GM23248 (cell line): ENCODE measurements around the gene PPIP5K1. TPM values are rescaled to one million over a fixed set of nuclear protein-coding genes. Genes with fewer than 3 reads are reported as not detected.

ENCODE experiments used
- DNase-seq: peaks from one replicate; pipeline ENCODE4 v3.0.0-alpha.2; 2015
- H2AFZ ChIP-seq: fragments of 200-600 bp; sonication (generic); 2 replicates; pipeline ENCODE4 v1.6.1; 2016; ENCODE audit warnings: antibody characterized with exemption
- H3F3A ChIP-seq: fragments of 200-600 bp; sonication (generic); 2 replicates; pipeline ENCODE4 v1.6.1; 2016; ENCODE audit warnings: mild to moderate bottlenecking, antibody characterized with exemption, mixed run types; ENCODE audit not compliant: insufficient read depth
- H3K27ac ChIP-seq: fragments of 200-600 bp; sonication (generic); 2 replicates; pipeline ENCODE4 v1.5.1; 2016; ENCODE audit warnings: mild to moderate bottlenecking
- H3K27me3 ChIP-seq: fragments of 200-600 bp; sonication (generic); replicated peaks from 2 replicates; pipeline ENCODE4 v1.6.1; 2016; ENCODE audit warnings: mild to moderate bottlenecking; ENCODE audit not compliant: insufficient read depth
- H3K36me3 ChIP-seq: fragments of 200-600 bp; sonication (generic); 2 replicates; pipeline ENCODE4 v1.6.1; 2016; ENCODE audit warnings: low read depth, mild to moderate bottlenecking
- H3K4me1 ChIP-seq: fragments of 200-600 bp; sonication (generic); 2 replicates; pipeline ENCODE4 v1.6.1; 2016; ENCODE audit warnings: mild to moderate bottlenecking; ENCODE audit not compliant: insufficient read depth
- H3K4me2 ChIP-seq: fragments of 200-600 bp; sonication (generic); one replicate; pipeline ENCODE4 v1.6.1; 2016; ENCODE audit warnings: mild to moderate bottlenecking; ENCODE audit not compliant: unreplicated experiment
- H3K4me3 ChIP-seq: fragments of 200-600 bp; sonication (generic); 2 replicates; pipeline ENCODE4 v1.5.1; 2016; ENCODE audit warnings: mild to moderate bottlenecking
- H3K79me2 ChIP-seq: fragments of 200-600 bp; sonication (generic); 2 replicates; pipeline ENCODE4 v1.6.1; 2016; ENCODE audit warnings: mild to moderate bottlenecking; ENCODE audit not compliant: insufficient read depth
- H3K9ac ChIP-seq: fragments of 200-600 bp; sonication (generic); 2 replicates; pipeline ENCODE4 v1.6.1; 2016; ENCODE audit warnings: mild to moderate bottlenecking
- H3K9me2 ChIP-seq: fragments of 200-600 bp; sonication (generic); 2 replicates; pipeline ENCODE4 v1.6.1; 2016; ENCODE audit warnings: mixed run types, mild to moderate bottlenecking, moderate library complexity; ENCODE audit not compliant: insufficient read depth
- H3K9me3 ChIP-seq: fragments of 200-600 bp; sonication (generic); one replicate; pipeline ENCODE4 v1.6.1; 2017; ENCODE audit warnings: low read depth
- H4K20me1 ChIP-seq: fragments of 200-600 bp; sonication (generic); 2 replicates; pipeline ENCODE4 v1.6.0; 2016; ENCODE audit not compliant: insufficient read depth
- EZH2 ChIP-seq: fragments of 200-600 bp; sonication (generic); IDR thresholded peaks from 2 replicates; pipeline ENCODE4 v1.6.1; 2018; ENCODE audit warnings: antibody characterized with exemption, mild to moderate bottlenecking; ENCODE audit not compliant: insufficient read depth, poor library complexity, severe bottlenecking
- EZH2phosphoT487 ChIP-seq: fragments of 200-600 bp; sonication (generic); IDR thresholded peaks from 2 replicates; pipeline ENCODE4 v1.6.1; 2018; ENCODE audit warnings: antibody characterized with exemption, moderate library complexity, mild to moderate bottlenecking, low read depth; ENCODE audit not compliant: insufficient read depth
- WGBS, 2 experiments: methylation state at CpG; one replicate each; pipeline ENCODE4 v1.1.6; 2015 to 2017; ENCODE audit warnings: low lambda C conversion rate in 2 of 2, low coverage in 1 of 2; ENCODE audit errors: missing lambda C conversion rate in 2 of 2; 5-methylcytosine and 5-hydroxymethylcytosine counted together
- in situ Hi-C: fragments of 300-500 bp; cut with MboI; formaldehyde crosslinking; loops from 2 replicates; pipeline ENCODE4 v1.15.0; 2020
- polyA plus RNA-seq: library from polyadenylated mRNA; unstranded; fragments of >200 nt; fragmentation: Nextera tagmentation; extraction: Ambion mirVana; gene quantifications from 2 replicates; pipeline ENCODE4 v1.2.1, GENCODE V29; 2016
- total RNA-seq: library from RNA; depleted of rRNA; stranded (reverse); fragments of >200 nt; shearing (Covaris generic); gene quantifications from 2 replicates; pipeline ENCODE4 v1.2.3, GENCODE V29; 2014

PPIP5K1 gene
- total and polyA plus RNA-seq, 2 experiments from 2014 or later, result 7.0 to 13.1 TPM

- Histone ChIP-seq H3K36me3 (peaks cover 3% of the 10 kb centered on the region; the same call in 1 of the 2 replicates), H3K27me3 (no peaks in the 10 kb centered on the region), H3K9me2 (no peaks in the 10 kb centered on the region), H4K20me1 (no peaks in the 10 kb centered on the region), H2AFZ (no peak overlapping the region), H3K4me1 (peaks cover 8% of the 10 kb centered on the region), H3K79me2 (no peaks in the 10 kb centered on the region), H3F3A (peaks cover 20% of the 10 kb centered on the region), H3K4me2 (no peak overlapping the region), H3K9me3 (no peaks in the 10 kb centered on the region), H3K27ac (no peak overlapping the region), H3K9ac (no peak overlapping the region), H3K4me3 (no peak overlapping the region)
- 96 to 100% methylated on average over 2 of the region's 2 CpGs for WGBS, 2 experiments
- DNase-seq, result no peak
- no peak for TF ChIP-seq EZH2
- no peak for TF ChIP-seq EZH2phosphoT487
- in situ Hi-C loops, result no loop called here
Observed at GRCh38 chr15:43547539-43547938, 42.5 kb downstream of the PPIP5K1 start.

- in situ Hi-C loops, result no loop called here
- Histone ChIP-seq H3K9ac (no peak overlapping the region), H3K9me2 (no peaks in the 10 kb centered on the region), H3K4me3 (no peak overlapping the region), H3K27ac (no peak overlapping the region), H3K4me1 (peaks cover 5% of the 10 kb centered on the region), H3K27me3 (no peaks in the 10 kb centered on the region), H3K79me2 (no peaks in the 10 kb centered on the region), H3K36me3 (peaks cover 3% of the 10 kb centered on the region; the same call in 1 of the 2 replicates), H3K9me3 (no peaks in the 10 kb centered on the region), H3F3A (peaks cover 8% of the 10 kb centered on the region), H3K4me2 (no peak overlapping the region), H2AFZ (no peak overlapping the region), H4K20me1 (no peaks in the 10 kb centered on the region)
- TF ChIP-seq EZH2, result no peak
- TF ChIP-seq EZH2phosphoT487, result no peak
- DNase-seq, result no peak
- WGBS, 2 experiments, result 91 to 94% methylated on average over 1 of the region's 1 CpG
Observed at GRCh38 chr15:43545426-43545825, 44.6 kb downstream of the PPIP5K1 start.

GRCh38 chr15:43544266-43544665, 45.7 kb downstream of the PPIP5K1 start:
- Histone ChIP-seq H2AFZ (no peak overlapping the region), H3F3A (no peaks in the 10 kb centered on the region), H3K9me2 (no peaks in the 10 kb centered on the region), H3K4me1 (no peaks in the 10 kb centered on the region), H4K20me1 (no peaks in the 10 kb centered on the region), H3K27ac (no peak overlapping the region), H3K4me2 (no peak overlapping the region), H3K79me2 (no peaks in the 10 kb centered on the region), H3K36me3 (peaks cover 3% of the 10 kb centered on the region; the same call in 1 of the 2 replicates), H3K4me3 (no peak overlapping the region), H3K9me3 (no peaks in the 10 kb centered on the region), H3K9ac (no peak overlapping the region), H3K27me3 (no peaks in the 10 kb centered on the region)
- DNase-seq, result peak; percentile 39
- TF ChIP-seq EZH2 (no peak), EZH2phosphoT487 (no peak)
- in situ Hi-C loops, result no loop called here

- Histone ChIP-seq H3K27me3 (no peaks in the 10 kb centered on the region), H3K27ac (no peak overlapping the region), H3K36me3 (no peaks in the 10 kb centered on the region), H3K79me2 (no peaks in the 10 kb centered on the region), H2AFZ (0 out of 2 replicates have a peak overlapping the region, but pooled peaks have one; percentile 11), H3K9me3 (no peaks in the 10 kb centered on the region), H3F3A (no peaks in the 10 kb centered on the region), H3K4me2 (no peak overlapping the region), H4K20me1 (no peaks in the 10 kb centered on the region), H3K9ac (no peak overlapping the region), H3K9me2 (no peaks in the 10 kb centered on the region), H3K4me3 (no peak overlapping the region), H3K4me1 (no peaks in the 10 kb centered on the region)
- in situ Hi-C loops, result no loop called here
- DNase-seq, result peak; percentile 37
- TF ChIP-seq EZH2phosphoT487, result no peak
- TF ChIP-seq EZH2, result no peak
Observed at GRCh38 chr15:43541785-43542184, 48.2 kb downstream of the PPIP5K1 start.

GRCh38 chr15:43538091-43538490, 51.9 kb downstream of the PPIP5K1 start:
- 9% methylated on average over 2 of the region's 2 CpGs for WGBS, 2 experiments
- Histone ChIP-seq H3K9ac (no peak overlapping the region), H4K20me1 (no peaks in the 10 kb centered on the region), H3K27me3 (no peaks in the 10 kb centered on the region), H3K79me2 (no peaks in the 10 kb centered on the region), H3F3A (no peaks in the 10 kb centered on the region), H3K27ac (no peak overlapping the region), H2AFZ (no peak overlapping the region), H3K36me3 (no peaks in the 10 kb centered on the region), H3K9me2 (no peaks in the 10 kb centered on the region), H3K4me3 (no peak overlapping the region), H3K4me2 (no peak overlapping the region), H3K9me3 (no peaks in the 10 kb centered on the region), H3K4me1 (peaks cover 2% of the 10 kb centered on the region)
- TF ChIP-seq EZH2phosphoT487, result no peak
- TF ChIP-seq EZH2, result no peak
- in situ Hi-C loops, result no loop called here
- no peak for DNase-seq
